HG03097 (cell line): Measurements from ENCODE around the gene TRIP6.

Source experiments
- ATAC-seq: cut with Tn5 transposase; IDR thresholded peaks from one replicate; pipeline ENCODE4 v1.9.1; 2021; ENCODE audit not compliant: unreplicated experiment, low FRiP score

TRIP6 gene, protein sequence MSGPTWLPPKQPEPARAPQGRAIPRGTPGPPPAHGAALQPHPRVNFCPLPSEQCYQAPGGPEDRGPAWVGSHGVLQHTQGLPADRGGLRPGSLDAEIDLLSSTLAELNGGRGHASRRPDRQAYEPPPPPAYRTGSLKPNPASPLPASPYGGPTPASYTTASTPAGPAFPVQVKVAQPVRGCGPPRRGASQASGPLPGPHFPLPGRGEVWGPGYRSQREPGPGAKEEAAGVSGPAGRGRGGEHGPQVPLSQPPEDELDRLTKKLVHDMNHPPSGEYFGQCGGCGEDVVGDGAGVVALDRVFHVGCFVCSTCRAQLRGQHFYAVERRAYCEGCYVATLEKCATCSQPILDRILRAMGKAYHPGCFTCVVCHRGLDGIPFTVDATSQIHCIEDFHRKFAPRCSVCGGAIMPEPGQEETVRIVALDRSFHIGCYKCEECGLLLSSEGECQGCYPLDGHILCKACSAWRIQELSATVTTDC

DNA sequence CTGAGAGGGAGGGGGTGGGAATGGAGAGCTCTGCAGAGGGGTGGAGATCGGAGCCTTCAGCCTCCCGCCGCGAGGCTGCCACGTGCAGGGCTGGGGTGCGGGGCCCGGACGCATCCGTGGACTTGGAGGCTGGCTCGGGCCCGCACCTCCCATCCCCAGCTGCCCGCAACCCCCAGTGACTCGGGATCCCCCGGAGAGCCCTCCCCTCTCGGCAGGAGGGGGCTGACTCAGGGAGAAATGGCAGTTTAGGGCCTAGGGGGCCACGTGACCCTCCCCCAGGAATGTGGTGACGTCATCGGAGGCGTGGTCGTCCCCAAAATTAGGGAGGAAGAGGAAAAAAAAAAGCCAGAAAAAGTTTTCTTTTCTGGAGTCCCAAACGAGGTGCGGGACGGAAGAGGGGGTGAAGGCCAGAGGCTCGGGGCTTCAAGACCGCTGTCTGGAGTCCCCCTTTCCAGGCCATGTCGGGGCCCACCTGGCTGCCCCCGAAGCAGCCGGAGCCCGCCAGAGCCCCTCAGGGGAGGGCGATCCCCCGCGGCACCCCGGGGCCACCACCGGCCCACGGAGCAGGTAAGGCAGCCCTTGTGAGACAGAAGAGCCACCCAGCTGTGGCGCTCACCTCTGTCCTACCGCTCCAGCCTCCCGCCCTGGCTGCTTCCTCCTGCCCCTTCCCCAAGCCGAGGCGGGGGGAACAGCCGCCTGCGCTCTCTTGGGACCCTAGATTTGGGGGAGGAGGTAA is at the start of gene TRIP6:
Gene TRIP6 (plus strand): TSS at position 348 of the 736 bp plus-strand sequence. CDS start 111 bp downstream, at position 459.
- ATAC-seq = no peak

DNA sequence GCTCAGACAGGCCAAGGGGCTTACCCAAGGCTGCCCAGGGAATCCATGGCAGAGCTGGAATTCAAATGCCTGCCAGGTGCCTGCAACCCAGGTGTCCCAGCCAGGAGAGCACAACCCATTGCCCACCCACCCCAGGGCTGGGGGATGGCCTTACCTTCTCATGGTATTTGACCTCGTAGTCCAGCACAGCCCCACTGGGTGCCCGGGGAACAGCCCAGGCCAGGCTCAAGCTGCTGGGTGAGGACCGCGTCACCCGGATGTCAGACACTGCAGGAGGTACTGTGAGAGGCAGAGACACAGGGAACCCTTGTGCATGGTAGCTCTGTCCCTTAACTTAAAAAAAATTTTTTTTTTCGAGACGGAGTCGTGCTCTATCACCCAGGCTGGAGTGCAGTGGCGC is 48.8 kb upstream of the TRIP6 start:
- ATAC-seq = no peak

DNA sequence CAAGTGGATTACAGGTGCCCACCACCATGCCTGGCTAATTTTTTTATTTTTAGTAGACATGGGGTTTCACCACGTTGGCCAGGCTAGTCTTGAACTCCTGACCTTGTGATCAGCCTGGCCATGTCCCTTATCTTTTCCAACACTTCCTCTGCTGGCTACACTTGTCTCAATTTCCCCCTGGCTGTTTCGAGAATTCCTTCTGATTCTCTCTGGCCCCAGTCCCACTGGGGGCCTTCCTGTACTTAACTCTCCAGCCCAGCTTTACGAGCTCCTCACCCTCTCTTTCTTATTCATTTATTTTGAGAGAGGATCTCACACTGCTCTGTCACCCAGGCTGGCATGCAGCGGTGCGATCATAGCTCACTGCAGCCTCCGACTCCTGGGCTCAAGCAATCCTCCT is 48.4 kb upstream of the TRIP6 start:
- ATAC-seq = no peak

DNA sequence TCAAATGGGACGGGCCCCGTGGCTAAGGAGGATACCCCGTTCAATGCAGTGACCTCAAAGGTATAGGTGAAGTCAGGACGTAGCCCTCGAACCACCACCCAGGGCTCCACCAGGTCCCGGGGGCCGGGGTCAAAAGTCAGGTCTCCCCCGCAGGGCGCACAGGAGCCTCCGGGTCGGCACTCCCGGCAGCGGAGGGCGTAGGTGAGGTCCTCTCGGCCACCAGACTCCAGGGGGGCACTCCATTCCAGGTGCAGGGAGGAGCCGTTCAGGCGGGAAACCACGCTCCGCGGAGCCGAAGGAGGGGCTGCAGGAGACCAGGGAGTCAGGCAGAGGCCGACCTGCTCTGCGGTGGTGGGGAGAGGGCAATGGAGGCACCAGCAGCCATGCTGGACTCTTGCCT is 47.6 kb upstream of the TRIP6 start:
- ATAC-seq = no peak

DNA sequence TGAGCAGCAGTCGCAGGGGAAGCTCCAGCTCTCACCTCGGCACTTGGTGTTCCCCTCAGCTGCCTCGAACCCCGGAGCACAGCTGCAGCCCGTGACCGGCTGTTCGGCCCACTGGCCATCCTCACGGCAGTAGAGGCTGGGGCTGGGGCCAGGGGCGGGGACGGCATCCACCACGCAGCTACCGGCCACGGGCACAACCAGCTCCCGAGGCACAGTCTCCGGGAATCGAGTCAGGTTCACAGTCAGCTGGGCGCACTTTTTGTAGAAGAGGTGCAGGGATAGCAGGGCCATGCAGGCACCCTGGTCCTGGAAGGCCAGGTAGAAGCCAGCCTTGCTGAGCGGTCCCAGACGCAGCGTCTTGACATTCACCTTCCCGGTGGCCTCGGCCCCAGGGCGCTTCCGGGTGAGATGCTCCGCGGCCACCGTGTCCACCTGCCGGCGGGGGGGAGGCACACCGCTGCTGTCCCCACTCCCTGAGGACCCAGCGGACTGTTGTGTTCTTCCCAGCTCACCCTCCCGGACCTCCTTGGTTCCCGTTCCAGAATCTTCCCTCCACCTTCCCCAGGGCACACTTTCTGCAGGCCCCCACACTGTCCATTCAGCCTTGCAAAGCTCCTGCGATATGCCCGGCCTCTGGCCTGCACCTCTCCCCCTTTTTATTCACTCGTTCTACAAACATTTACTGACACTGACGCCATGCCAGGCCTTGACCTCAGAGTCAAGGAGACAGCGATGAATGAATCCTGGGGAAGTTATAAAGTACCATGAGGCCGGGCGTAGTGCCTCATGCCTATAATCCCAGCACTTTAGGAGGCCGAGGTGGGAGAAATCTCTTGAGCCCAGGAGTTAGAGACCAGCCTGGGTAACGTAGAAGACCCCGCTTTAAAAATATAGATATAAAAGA is 44.7 kb upstream of the TRIP6 start:
- no peak for ATAC-seq

DNA sequence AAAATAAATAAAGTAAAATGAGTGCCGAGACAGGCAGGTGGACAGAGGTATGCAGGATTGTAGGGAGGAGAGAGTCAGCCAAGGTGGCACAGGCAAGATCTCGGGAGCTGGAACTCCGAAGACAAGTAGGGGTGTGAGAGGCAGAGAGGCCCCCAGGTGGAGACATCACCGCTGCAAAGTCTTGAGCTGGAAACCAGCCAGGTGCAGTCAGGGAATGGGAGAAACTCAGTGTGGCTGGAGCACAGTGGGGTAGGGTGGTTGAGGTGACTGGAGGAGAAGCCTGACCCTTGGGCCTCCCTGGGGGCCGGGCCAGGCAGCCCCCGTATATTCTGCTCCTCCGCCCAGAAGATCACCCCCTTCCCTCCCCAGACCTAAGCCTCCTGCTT is 44.1 kb upstream of the TRIP6 start:
- no peak for ATAC-seq

DNA sequence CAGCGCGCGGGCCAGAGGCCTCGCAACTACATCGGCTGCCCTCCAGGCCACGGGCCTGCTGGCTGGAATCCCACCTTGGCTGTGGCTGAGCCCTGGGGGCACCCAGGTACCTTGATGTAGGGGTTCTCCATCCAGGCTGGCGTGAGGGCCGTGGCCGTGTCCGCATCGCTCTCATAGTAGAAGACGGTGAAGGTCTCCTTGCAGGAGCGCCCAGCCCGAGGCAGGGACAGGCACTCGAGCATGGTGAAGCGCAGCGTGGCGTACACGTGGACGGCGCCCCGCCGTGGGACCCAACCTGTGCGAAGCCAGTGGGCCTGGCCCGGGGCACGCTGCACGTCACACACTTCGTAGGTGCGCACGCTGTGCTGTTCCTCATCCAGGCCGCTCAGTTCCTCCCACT is 43.7 kb upstream of the TRIP6 start:
- no peak for ATAC-seq

DNA sequence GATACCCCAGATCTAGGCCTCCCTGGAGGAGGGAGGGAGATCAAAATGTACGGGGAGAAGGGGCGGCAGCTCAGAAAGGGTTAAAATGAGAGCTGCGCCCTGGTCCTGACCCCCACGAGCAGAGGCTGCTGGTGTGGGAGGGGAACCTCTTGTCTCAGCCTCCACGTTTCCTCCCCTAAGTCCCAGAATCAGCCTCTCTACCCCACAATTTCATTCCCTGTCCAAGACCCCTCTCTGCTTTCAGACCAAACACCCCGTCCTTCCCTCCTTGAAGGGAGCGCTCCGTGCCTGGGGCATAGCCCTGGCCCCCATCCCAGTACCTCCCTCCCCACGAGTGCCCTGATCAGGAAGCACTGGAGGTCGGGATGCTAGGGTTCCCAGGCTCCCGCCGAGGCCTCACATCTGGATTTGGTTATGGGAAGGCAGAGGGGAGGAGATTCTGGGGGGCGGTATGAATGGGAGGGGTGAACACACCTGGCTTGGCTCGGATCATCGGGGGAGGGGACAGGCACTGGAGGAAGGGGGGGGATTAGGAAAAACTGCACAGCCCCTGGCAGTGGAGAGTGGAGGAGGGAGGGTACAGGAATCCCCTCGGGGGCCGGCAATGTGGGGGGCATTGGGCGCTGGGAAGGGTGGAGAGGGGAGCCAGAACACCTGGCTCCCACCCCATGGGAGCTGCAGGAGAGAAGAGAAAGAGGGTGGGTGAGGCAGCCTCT is 42.5 kb upstream of the TRIP6 start:
- ATAC-seq = no peak

DNA sequence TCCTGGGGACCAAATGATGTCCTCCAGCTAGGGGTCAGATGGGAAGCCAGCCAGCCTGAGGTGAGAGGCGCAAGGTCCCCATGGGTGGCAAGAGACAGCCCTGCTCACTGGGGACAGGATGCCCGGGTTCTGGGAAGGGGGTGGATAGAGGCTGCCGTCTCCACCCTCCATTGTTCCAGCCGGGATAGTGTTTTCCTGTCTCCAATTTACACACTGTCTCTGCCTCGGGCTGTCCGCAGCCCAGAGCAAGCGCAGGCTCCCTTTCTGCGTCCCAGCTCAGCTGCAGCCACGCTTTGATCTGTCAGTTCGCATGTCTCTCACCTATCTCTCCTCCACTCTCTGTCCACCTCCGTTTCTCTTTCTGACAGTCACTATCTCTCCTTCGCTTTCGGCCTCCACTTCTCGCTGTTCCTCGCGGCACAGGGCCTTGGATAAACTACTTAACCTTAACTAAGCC is 41.9 kb upstream of the TRIP6 start:
- ATAC-seq = no peak

DNA sequence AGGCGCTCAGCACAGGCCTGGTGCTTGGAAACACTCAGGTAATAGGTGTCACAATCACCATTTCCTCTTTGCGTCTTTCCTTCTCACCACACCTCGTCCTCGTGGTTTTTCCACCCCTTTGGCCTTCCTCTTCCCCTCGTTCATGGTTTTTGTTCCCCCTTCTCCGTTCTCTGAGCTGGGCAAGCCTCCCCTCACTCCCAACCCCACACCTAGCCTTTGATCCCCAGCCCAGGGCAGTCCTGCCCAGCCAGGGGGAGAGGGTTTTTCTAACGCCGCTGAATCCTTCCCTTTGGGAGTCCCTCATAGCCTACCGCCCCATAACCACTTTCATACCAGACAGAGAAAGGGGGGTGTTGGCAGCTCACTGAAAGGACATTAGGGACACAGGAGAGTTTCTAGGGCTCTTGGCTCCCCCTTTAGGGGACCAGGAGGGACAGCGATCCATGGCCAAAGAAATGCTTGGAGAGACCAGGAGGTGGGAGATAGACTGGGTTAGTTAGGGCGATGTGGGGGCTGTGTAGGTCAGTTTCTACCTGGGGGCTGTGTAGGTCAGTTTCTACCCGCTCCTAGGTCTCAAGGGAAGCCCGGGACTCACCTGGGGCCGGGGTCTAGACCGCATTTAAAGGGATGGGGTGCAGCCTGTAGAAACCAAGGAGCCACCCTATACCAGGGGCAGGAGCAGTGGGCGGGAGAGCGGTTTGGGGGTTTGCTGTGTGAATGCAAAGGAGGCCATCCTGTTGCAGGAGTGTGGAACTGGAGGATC is 41.3 kb upstream of the TRIP6 start:
- no peak for ATAC-seq

DNA sequence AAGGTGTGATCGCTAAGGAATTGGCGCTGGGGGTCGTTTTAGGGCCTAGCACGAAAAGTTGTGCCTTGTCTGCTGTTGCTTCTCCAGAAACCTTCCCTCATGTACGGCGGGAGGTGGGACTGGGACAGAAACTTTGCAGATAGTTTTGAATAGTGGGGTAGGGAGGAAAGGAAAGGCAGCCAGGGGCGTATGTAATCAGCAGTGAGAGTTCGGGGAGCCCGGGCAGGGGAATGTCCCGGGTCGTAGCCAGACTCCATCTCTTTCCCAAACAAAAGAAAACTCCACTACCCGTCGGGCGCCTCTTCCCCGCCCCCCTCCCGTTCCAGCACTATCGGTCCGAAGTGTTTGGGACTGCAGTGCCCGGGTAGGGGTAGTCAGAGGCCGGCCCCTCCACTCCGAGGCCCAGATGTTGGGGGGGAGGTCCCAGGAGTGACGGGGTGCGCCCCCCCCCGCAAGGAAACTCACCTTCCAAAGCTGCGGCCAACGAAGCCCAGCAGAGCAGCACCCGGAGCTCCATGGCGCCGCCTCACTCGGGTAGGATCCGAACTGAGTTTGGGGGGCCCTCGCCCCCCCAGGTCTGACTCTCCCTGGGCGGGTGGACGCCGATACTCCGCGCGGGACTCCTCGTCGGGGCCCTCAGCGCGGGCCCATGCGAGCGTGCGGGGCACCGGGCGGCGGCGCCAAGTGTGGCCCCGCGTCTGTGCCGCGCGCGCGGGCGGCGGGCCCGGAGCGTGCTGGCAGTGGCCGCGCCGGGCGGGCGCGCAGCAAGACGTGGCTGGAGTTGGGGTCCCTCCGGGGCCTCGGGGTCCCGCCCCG is 40.5 kb upstream of the TRIP6 start:
- ATAC-seq = no peak

DNA sequence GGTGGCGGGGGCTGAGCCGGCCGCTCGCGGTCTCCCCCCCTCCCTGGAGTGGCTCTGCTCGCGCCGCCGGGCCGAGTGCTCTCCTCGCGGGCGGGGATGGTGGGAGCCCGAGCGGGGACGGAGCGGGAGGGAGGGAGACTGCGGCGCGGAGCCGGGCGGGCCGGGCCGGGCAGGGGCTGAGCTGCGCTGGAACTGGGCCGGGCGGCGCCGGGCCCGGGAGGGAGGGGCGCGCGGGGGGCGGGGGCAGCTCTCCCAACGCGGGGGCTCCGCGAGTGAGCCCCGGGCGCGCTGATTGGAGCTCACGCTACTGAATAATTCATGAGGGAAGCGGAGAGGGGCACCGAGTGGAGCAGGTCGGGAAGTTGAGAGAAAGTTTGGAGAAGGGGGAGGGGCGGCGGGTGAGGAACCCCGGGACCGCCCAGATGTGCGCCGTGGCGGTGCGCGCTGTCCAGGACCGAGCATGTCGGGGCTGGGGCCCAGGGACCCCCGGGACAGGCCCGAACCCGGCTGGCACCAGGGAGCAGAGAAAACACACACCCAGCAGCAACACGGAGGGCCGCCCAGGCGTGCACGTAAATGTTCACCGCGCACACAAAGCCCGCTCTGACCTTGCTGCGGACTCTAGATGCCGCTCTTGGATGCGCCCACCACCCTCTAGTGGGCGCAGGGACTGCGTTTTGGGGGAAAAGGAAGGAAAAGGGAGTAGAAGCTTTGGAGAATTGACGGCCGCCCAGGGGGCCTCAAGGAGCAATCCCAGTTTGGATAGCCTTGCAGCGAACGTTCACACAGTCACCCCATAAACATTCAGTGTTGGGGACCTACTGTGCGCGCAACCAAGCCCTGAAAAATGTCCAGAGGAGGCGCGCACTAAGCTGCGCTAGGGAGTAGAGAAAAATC is 39.6 kb upstream of the TRIP6 start, which contains the start of gene EPHB4:
Gene EPHB4 (minus strand): TSS at position 194 of the 897 bp plus-strand sequence. CDS start 493 bp downstream, outside the sequence.
- no peak for ATAC-seq

DNA sequence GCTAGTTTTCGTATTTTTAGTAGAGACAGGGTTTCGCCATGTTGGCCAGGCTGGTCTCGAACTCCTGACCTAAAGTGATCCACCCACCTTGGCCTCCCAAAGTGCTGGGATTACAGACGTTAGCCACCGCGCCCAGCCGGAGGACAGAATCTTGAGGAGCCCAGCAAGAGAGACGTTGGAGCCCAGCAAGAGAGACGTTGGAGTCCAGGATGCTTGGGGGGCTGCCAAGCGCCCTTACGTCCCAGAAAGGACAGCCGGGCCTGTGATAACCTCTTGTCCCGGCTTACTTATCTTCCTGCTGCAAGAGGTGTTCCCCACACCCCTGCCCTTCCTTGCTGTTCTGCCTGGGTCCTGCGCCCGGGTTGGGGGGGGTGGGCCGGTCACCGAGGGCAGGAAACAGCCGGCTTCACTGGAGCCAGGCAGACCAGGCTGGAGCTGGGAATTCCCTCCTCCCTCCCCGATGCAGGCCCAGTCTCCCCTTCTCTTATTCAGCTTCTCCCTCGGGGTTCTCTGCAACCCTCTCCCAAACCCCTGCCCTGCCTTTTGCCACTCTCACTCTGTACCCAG is 38.0 kb upstream of the TRIP6 start:
- no peak for ATAC-seq

DNA sequence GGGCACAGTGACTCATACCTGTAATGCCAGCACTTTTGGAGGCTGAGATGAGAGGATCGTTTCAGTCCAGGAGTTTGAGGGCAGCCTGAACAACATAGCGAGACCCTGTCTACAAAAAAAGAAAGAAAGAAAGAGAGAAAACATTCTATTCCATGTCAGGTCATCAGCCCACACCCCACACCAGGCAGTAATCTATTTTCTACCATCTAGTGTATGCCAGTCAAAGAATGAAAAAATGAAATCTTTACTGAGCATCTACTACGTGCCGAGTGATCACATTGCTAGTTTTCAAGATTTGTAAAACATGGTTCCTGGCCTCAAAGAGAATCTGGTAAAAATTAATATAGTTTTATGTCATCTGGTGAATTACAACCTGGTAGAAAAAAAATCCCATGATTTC is 36.8 kb upstream of the TRIP6 start:
- ATAC-seq = no peak

DNA sequence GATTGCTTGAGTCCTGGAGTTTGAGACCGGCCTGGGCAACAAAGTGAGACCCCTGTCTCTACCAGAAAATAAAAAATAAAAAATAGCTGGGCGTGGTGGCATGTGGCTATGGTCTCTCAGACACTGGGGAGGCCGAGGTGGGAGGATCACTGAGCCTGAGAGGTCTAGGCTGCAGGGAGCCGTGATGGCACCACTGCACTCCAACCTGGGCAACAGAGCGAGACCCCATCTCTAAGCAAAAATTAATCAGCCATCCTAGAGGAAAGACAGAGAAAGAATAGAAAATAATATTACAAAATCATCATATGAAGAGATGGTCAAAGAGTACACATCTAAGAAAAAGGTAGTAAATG is 34.9 kb upstream of the TRIP6 start:
- no peak for ATAC-seq

DNA sequence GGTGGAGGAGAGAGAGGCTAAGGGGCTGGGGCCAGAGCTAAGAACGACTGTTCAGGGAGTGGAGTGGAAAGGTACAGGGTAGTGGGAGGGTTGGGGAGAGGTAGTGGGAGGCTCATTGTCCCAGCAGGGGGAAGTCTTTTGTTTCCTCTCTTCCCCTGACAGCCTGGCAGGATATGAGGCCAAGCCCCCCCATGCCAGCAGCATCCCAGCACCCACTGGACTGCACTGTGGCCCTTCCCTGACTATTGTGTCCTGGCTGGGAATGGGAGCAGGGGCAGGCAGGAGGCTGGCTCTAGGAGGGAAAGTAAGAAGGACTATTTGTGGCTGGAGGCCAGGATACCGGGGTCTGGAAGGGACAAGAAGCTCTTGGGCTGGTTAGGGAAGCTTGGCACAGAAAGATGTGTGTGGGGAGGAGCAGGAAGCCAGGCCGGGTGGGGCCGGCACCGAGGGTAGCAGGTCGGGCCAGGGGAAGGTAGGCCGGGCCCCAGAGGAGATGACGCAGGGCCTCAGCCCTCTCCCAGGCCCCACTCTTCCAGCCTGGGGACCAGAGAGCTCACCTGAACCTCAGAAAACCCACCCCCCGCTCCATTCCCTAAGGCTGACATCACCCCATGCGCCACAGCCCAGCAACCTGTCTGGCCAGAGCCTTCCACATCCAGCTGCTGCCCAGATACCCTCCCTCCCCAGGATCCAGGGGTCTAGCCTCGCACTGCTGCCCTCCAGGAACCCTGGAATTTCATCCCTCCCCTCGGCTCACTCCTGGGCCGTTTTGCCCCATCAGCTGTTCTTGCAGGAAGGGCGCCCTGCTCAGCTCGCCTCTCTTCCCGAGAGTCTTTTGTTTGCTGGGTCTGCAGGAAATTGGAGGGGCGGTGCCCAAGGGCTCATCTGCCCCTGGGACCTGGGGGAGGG is 31.0 kb upstream of the TRIP6 start:
- ATAC-seq = no peak
